ENCODE measurements around the gene PLK5.
A peak's percentile ranks its signal among the peaks of the same experiment; 100 is the strongest.

PLK5 gene

DNA sequence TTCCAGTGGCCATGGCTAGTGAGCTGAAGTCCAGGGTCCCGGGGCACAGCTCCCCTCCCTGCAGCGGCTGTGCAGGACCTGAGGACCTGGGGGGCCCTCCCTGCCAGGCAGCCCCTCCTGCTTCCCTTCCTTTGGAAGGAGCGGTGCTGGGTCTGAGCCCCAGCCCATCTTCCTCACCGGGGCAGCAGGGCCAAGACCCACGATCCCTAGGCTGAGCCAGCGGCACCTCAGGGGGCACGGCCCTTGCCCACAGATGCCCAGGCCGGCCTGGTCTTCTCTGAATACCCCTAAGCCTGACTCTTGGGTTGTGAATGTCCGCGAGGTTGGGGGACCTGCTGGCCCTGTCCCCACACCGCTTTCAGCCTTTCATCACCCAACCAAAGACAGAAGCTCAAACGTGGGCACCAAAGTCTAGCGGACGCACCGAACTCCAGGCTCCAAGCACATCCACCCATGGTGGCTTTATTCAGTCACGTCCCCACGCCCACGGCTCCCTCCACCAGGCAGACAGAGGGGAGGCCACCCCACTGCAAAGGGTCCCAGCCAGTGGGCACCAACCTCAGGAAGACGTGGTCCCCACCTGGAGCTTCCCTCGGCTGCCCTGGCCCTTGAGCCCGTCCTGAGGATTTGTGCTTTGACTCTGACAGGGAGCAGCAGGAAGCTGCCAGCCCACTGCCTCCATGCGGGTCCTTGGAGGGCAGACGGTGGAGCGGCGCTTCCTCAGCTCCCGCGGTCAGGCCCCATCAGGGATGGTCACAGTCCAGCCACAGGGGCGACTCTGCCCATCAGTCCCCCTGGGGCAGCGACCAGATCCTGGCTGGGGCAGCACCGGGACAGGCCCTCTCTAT is 52.6 kb downstream of the PLK5 start:
- DNase-seq (ENCODE audit: low spot score), result no peak
- ChIA-PET CTCF (interaction anchor here (0.7 to 1.6 kb wide), 2 partner anchors 13 to 30 kb away, joined by 3 to 4 read pairs; no protein-coding TSS in a partner anchor), POLR2A (ENCODE audit: low non-redundant PET) (interaction anchor here (0.6 kb wide), 1 partner anchor 18 kb away, joined by 3 read pairs; no protein-coding TSS in a partner anchor)
- H3K27ac ChIP-seq, result peak overlapping the region; percentile 31
- TF ChIP-seq, protein P1, sequence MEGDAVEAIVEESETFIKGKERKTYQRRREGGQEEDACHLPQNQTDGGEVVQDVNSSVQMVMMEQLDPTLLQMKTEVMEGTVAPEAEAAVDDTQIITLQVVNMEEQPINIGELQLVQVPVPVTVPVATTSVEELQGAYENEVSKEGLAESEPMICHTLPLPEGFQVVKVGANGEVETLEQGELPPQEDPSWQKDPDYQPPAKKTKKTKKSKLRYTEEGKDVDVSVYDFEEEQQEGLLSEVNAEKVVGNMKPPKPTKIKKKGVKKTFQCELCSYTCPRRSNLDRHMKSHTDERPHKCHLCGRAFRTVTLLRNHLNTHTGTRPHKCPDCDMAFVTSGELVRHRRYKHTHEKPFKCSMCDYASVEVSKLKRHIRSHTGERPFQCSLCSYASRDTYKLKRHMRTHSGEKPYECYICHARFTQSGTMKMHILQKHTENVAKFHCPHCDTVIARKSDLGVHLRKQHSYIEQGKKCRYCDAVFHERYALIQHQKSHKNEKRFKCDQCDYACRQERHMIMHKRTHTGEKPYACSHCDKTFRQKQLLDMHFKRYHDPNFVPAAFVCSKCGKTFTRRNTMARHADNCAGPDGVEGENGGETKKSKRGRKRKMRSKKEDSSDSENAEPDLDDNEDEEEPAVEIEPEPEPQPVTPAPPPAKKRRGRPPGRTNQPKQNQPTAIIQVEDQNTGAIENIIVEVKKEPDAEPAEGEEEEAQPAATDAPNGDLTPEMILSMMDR (conservative IDR thresholded peaks at IDR 0.05; ENCODE audit: low read depth), result no peak

DNA sequence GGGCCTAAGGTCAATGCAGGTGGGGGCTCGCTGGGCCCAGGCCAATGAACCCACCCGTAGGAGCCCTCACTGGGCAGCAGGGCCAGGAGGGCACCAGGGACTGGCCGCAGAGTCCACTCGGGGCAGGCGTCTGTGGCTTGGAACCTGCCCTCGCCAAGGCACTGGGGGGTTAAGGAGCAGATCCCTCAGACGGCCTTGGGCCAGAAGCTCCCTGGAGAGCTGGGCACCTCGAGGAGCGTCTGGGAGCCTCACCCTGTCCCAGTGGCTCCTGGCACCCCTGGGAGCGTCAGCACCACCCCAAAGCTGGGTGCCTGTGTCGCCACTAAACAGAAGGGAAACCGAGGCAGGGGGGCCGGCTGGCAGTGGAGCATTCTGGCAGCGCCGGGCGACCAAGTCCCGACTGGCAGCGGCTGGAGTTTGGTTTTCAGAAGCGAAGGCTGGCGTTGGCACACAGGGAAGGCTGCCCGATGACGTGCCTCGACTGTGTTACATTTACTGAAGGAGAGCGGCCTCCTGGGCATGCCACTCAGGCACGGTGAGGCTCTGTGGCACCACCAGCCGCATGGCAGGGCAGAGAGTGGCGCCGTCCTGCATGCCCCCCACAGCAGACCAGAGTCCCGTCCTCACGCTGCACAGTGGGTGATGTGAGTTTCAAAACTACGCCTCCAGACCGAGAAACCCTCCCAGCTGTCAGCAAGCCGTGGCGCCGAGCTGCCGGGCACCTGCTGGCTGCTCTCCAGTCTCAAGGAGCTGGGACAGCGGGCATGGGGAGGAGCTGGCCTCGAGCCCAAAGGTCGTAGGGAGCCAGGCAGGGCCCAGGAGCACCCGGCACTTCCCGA is 53.4 kb downstream of the PLK5 start:
- CTCF ChIA-PET, result no interaction called here
- peak overlapping the region; percentile 31 for H3K27ac ChIP-seq
- TF ChIP-seq, protein P1 (conservative IDR thresholded peaks at IDR 0.05; ENCODE audit: low read depth), result no peak
- DNase-seq (ENCODE audit: low spot score), result no peak
- POLR2A ChIA-PET (ENCODE audit: low non-redundant PET), result no interaction called here

DNA sequence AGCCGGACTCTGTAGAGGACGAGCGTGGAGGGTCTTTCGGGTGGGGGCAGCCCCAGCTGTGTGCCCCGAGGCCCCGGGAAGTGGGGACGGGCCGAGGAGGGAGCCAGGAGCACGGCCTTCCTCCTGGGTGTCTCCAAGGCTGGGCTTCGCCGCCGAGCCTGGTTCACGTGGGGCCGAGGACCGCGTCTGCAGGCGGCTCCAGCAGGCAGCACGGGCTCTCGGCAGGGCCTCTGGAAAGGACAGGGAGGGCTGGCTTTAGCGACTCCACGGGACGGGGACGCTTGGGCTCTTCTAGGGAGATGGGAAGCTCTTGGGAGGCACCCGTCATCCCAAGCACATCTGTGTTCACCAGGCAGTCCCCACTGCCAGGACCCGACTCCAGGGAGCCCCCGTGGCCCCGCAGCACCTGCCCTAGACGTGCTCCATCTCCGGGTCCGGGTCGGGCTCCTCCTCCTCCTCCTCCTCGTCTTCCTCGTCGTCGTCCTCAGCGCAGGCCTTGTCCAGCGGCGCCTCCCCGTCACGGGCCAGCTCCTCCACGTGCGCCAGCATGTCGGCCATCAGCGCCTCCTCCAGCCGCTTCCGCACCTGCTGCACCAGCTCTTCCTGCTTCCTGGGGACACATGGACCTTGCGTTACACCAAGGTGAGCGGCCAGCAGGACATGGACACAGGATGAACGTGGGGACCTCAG is 54.2 kb downstream of the PLK5 start:
- H3K27ac ChIP-seq, result no peak overlapping the region
- ChIA-PET POLR2A (ENCODE audit: low non-redundant PET) (no interaction called here), CTCF (no interaction called here)
- no peak for DNase-seq (ENCODE audit: low spot score)
- TF ChIP-seq, protein P1 (conservative IDR thresholded peaks at IDR 0.05; ENCODE audit: low read depth), result no peak

DNA sequence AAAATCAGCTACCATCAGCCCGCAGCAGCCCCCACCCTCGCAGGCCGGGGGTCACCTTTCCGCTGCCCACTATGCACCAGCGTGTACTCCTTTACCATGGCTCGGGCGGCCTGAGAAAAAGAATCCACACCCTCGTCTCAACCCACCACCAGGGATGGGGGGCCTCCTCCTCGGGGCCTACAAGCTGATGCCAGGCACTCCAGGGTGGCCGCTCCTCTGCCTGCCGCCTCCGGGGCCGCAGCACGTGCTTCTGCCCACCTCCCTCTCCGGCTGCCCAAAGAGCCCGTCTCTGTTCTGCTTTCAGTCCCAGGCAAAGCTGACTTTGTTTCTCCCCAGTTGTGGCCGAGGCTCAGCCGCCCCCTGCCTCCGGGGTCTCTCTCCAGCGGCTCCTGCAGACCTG is 55.3 kb downstream of the PLK5 start:
- POLR2A ChIA-PET (ENCODE audit: low non-redundant PET), result no interaction called here
- CTCF ChIA-PET, result interaction anchor here (0.6 kb wide), 1 partner anchor 209 kb away, joined by 3 read pairs; no protein-coding TSS in a partner anchor
- no peak for DNase-seq (ENCODE audit: low spot score)
- H3K27ac ChIP-seq, result no peak overlapping the region; the same call in 1 of the 2 replicates
- TF ChIP-seq, protein P1 (conservative IDR thresholded peaks at IDR 0.05; ENCODE audit: low read depth), result no peak

DNA sequence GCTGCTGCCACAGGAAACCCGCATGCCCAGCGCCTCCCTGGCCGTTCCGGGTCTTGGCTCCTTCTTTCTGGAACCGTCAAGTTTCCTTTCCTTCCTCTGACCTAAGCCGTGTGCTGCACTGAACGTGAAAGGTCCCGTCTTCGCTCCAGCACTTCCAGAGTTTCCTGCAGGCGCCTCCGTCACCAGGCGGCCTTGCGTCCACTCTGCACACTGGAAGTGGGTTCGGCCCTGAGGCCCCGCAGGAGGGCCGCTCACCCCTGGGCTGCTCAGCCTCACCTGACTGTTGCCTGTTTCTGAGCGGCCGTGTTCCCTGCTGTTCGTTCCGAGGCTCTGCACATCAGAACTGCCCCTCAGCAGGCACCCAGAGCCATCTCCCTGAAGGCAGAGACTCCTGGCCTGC is 56.5 kb downstream of the PLK5 start:
- DNase-seq (ENCODE audit: low spot score), result no peak
- TF ChIP-seq, protein P1 (conservative IDR thresholded peaks at IDR 0.05; ENCODE audit: low read depth), result no peak
- ChIA-PET POLR2A (ENCODE audit: low non-redundant PET) (no interaction called here), CTCF (no interaction called here)
- H3K27ac ChIP-seq, result peak overlapping the region; percentile 23

DNA sequence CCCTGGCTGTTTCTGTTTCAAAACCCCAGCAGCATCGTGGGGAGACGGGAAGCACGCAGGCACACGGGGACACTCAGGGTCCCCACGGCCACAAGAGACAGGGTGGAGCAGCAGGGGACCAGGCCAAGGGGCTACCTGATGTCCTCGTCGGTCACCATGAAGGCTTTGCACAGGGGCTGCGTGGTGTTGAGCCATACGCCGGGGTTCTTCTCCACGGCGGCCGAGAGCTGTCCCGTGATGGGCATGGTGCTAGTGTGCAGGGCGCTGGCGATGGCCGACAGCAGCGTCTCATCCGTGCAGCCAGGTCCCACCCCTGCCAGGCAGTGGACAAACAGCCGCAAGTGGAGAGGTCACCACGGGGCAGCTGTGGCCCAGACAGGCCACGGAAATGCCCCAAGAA is 57.1 kb downstream of the PLK5 start:
- ChIA-PET CTCF (no interaction called here), POLR2A (ENCODE audit: low non-redundant PET) (interaction anchor here (1.0 kb wide), 1 partner anchor 10 kb away, joined by 3 read pairs; no protein-coding TSS in a partner anchor)
- no peak for DNase-seq (ENCODE audit: low spot score)
- TF ChIP-seq, protein P1 (conservative IDR thresholded peaks at IDR 0.05; ENCODE audit: low read depth), result no peak
- H3K27ac ChIP-seq, result no peak overlapping the region

All from RWPE1 (cell line).